ACC112 (cell line): ENCODE data around the gene NUP50.

Experiments used
- H2AFZ ChIP-seq: fragments of 200-600 bp; sonication (generic); one replicate; pipeline ENCODE4 v1.6.0; 2017; ENCODE audit warnings: antibody characterized with exemption, low read length; ENCODE audit not compliant: unreplicated experiment
- H3K27ac ChIP-seq: fragments of 200-600 bp; sonication (generic); 2 replicates; pipeline ENCODE4 v1.5.1; 2014; ENCODE audit warnings: low read depth, mild to moderate bottlenecking, antibody characterized with exemption, low read length, moderate library complexity
- H3K27me3 ChIP-seq: fragments of 200-600 bp; sonication (generic); 2 replicates; pipeline ENCODE4 v1.6.1; 2014; ENCODE audit warnings: mild to moderate bottlenecking, antibody characterized with exemption, low read length, moderate library complexity, mixed read lengths; ENCODE audit not compliant: insufficient read depth
- H3K36me3 ChIP-seq: fragments of 200-600 bp; sonication (generic); 2 replicates; pipeline ENCODE4 v1.6.1; 2016; ENCODE audit warnings: mild to moderate bottlenecking, antibody characterized with exemption, low read length, moderate library complexity, mixed read lengths; ENCODE audit not compliant: insufficient read depth
- H3K4me1 ChIP-seq: fragments of 200-600 bp; sonication (generic); one replicate; pipeline ENCODE4 v1.6.1; 2016; ENCODE audit warnings: low read length, mixed read lengths; ENCODE audit not compliant: insufficient read depth, unreplicated experiment, control insufficient read depth
- H3K4me3 ChIP-seq: fragments of 200-600 bp; sonication (generic); 2 replicates; pipeline ENCODE4 v1.5.1; 2014; ENCODE audit warnings: mild to moderate bottlenecking, low read depth, low read length
- H3K79me2 ChIP-seq: fragments of 200-600 bp; sonication (generic); one replicate; pipeline ENCODE4 v1.6.0; 2016; ENCODE audit warnings: low read length; ENCODE audit not compliant: control insufficient read depth, unreplicated experiment, insufficient read depth

NUP50 gene

DNA sequence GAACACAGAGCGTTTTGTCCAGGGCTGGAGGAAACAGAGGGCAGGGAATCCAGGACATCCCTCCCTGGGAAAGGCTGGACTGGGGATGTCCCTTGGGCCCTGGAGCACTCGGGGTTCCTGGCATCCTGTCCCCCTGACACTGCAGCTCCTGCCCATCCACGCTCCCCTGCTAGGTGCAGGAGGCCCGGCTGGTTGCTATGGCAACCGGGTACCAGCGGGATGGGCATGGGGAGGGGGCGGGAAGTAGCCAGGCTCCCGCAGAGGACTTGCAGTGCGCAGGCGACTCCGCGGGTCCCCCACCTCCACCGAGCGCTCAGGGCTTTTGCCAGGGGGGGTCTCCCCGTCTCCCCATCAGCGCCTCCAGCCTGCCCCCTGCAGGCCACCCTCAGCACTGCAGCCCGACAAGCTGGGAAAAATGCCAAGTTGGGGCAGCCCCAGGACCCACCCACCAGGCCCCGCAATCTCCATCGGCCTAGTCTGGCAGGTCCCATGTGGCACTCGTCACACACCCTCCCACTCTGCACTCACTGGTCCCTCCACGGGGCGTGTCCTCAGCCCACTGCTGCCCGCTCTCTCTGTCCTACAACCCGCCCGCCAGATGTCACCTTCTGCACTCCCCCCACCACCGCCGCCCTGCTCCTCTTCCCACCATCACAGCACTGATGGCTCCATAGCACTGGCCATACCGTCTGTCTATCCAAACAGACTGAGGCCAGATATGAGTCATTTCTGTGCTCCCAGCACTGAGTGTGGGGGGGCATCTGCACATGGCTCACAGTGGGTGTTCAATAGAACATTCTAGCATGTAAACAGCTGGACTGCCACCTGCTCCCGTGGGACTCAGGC, 45.5 kb downstream of the NUP50 start:
- Histone ChIP-seq H3K27me3 (no peaks in the 10 kb centered on the region), H3K4me3 (no peak overlapping the region), H3K4me1 (peaks cover 32% of the 10 kb centered on the region), H3K27ac (peak overlapping the region; percentile 37; the same call in 1 of the 2 replicates), H2AFZ (no peak overlapping the region), H3K79me2 (peaks cover 13% of the 10 kb centered on the region), H3K36me3 (no peaks in the 10 kb centered on the region)

DNA sequence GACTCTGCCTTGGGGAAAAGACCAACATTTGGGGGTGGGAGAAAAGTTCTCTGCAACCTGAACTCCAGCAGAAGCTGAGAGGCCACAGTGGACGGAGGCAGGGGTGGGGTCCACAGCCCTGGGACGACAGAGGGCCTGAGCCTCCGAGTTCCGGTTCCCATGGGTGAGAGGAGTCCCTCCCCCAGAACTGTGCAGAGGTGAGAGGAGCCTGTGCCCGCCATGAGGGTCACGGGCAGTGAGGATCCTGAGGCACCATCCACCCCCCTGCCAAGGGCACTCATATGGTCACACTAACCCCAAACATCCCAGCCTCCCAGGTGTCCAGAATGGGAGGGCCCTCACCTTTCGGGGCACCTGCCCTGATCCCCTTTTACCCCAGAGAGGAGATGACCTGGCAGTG, 46.4 kb downstream of the NUP50 start:
- H3K27ac ChIP-seq, result no peak overlapping the region

DNA sequence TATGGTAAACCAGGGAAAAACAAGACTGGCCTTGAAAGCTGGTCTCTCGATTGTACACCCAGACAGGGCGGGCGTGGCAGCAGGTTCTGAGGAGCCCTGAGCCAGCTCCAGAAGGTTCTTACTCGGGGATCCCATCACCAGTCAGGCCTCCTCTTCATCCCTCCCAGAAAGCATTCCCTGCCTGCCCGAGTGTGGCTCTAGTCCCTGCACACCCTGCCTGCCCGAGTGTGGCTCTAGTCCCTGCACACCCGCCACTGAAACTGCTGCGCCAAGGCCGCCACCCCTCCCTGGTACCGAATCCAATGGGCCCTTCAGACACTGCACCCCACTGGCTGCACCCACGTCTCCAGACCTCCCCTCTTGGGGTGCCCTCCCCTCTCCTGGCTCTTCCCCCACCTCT, 46.9 kb downstream of the NUP50 start:
- H3K4me3 ChIP-seq, result peak overlapping the region; percentile 80; the same call in 1 of the 2 replicates
- H3K79me2 ChIP-seq, result peaks cover 13% of the 10 kb centered on the region
- peaks cover 32% of the 10 kb centered on the region for H3K4me1 ChIP-seq
- H2AFZ ChIP-seq, result no peak overlapping the region
- H3K36me3 ChIP-seq, result no peaks in the 10 kb centered on the region
- no peaks in the 10 kb centered on the region for H3K27me3 ChIP-seq
- H3K27ac ChIP-seq, result peak overlapping the region; percentile 74; the same call in 1 of the 2 replicates

More for the DNA sequence above, 46.4 kb downstream of the NUP50 start:
- no peak overlapping the region for H2AFZ ChIP-seq
- no peaks in the 10 kb centered on the region for H3K36me3 ChIP-seq
- peaks cover 13% of the 10 kb centered on the region for H3K79me2 ChIP-seq
- no peak overlapping the region for H3K4me3 ChIP-seq
- H3K4me1 ChIP-seq, result peaks cover 32% of the 10 kb centered on the region
- H3K27me3 ChIP-seq, result no peaks in the 10 kb centered on the region

DNA sequence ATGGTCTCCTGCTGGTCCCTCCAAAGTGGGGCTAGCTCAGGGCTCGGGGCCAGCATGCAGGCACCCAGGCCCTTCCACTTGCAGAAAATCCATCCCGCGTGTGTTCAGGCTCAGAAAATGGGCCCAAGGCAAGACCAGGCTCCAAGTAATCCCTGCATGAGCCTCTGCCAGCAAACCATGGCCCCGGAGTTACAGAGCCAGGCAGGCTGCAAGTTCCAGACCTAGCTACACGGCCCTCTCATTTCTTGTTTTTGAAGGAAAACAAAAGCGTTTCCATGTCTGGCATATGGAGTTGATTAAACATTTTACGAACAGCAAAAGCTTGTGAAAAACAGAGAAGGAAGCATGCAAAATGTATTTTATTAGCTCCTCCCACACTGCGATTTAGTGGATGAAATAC, 47.3 kb downstream of the NUP50 start:
- Histone ChIP-seq H3K4me1 (peaks cover 32% of the 10 kb centered on the region), H3K27ac (peak overlapping the region; percentile 74), H3K79me2 (peaks cover 13% of the 10 kb centered on the region)

DNA sequence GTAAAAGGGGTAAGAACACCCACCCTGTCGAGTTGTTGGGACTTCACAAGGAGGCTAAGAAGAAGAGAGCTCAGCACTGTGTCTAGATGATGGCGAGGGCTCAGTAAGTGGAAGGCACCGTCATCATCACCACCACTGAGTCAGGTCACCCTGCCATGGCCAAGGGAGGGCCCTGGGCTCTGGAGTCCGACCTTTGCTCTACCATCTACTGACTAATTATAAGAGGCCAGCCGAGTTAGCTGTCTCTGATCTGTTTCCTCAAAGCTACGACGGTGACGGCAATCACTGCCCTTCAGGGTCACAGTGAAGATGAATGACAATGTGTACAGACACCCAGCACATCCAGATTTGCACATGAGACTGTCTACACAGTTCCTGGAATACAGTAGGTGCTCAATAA, 47.7 kb downstream of the NUP50 start:
- Histone ChIP-seq H3K27me3 (no peaks in the 10 kb centered on the region), H2AFZ (peak overlapping the region; percentile 38), H3K27ac (peak overlapping the region; percentile 74), H3K4me3 (peak overlapping the region; percentile 80), H3K36me3 (no peaks in the 10 kb centered on the region), H3K79me2 (peaks cover 13% of the 10 kb centered on the region), H3K4me1 (peaks cover 32% of the 10 kb centered on the region)

More for the DNA sequence above, 47.3 kb downstream of the NUP50 start:
- no peak overlapping the region for H2AFZ ChIP-seq
- peak overlapping the region; percentile 80 for H3K4me3 ChIP-seq
- no peaks in the 10 kb centered on the region for H3K36me3 ChIP-seq
- H3K27me3 ChIP-seq, result no peaks in the 10 kb centered on the region

DNA sequence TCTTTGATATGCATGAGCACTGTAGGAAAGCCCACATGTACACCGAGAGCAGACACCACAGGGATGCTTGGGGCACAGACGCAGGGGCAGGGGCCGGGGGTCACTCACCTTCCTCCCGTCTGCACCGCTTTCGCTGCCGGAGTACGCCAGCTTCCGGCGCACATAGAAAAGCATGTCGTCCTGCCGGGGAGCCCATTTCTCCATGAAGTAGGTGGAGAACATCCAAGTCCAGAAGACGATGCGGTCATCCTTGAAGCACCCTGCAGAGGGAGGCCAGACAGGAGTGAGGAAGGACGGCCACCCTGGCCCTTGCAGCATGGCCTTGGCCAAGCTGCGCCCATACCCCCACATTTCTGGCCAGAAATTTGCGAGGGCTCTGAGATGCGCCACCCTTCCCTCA, 48.1 kb downstream of the NUP50 start:
- H3K27ac ChIP-seq, result peak overlapping the region; percentile 74
- H3K27me3 ChIP-seq, result no peaks in the 10 kb centered on the region
- peaks cover 32% of the 10 kb centered on the region for H3K4me1 ChIP-seq
- H2AFZ ChIP-seq, result peak overlapping the region; percentile 38
- H3K4me3 ChIP-seq, result peak overlapping the region; percentile 80
- no peaks in the 10 kb centered on the region for H3K36me3 ChIP-seq
- peaks cover 13% of the 10 kb centered on the region for H3K79me2 ChIP-seq

DNA sequence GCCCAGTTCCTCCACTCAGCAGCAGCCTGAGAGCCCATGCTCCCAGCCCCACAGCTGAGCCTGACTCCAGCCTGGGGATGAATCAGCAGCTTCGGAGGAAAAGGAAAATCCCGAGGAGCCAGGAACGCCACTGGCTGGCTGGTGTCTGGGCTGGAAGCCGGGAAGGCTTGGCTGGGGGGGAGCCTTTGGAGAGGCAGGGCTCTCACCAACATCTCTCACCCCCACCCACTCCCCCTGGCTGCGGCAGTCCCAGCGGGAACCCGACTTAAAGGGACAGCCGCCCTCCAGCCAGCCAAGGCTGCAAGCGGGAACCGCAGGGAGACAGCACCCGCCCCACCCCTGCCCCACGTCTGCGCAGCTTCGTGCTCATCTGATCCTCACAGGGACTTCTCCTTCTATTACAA, 48.6 kb downstream of the NUP50 start:
- Histone ChIP-seq H3K4me1 (peaks cover 32% of the 10 kb centered on the region), H3K4me3 (peak overlapping the region; percentile 80), H2AFZ (peak overlapping the region; percentile 78), H3K79me2 (peaks cover 13% of the 10 kb centered on the region), H3K27me3 (no peaks in the 10 kb centered on the region), H3K36me3 (no peaks in the 10 kb centered on the region), H3K27ac (peak overlapping the region; percentile 74)

DNA sequence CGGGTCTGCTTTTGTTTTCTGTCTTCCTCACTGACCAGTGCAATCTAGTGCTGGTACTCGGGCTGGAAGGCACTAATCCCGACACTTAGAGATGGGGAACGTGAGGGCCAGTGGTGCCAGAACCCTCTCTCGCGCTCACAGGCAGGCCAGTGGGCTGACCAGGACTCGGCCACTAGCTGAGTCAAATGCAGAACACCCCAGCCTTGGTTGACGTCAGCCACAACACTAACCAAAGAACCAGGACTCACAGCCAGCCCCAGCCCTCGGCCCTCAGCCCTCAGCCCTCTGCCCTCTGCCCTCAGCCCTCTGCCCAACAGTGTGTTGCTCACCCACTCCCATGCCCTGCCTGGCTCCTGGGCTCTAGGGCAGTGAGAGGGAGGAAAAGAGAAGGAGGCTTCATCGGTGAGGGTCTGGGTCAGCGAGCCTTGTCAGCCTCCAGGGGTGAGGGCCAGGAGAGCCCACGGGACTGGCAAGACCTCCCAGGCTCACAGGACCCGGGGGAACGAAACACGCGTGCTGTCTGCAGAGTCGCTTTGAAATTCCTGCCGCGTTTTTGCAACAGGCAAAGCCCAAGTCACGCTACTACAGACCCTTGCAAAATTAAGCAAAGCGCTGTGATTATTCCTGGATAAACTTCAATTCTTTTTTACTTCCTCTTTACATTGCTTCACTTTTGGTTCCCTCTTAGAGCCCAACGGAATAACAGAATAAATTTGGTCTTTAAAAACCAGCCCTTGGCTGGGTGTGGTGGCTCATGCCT, 49.4 kb downstream of the NUP50 start:
- H3K27me3 ChIP-seq, result no peaks in the 10 kb centered on the region
- H2AFZ ChIP-seq, result peak overlapping the region; percentile 78
- H3K79me2 ChIP-seq, result peaks cover 13% of the 10 kb centered on the region
- H3K4me3 ChIP-seq, result peak overlapping the region; percentile 80
- peaks cover 31% of the 10 kb centered on the region for H3K4me1 ChIP-seq
- peak overlapping the region; percentile 74 for H3K27ac ChIP-seq
- no peaks in the 10 kb centered on the region for H3K36me3 ChIP-seq

DNA sequence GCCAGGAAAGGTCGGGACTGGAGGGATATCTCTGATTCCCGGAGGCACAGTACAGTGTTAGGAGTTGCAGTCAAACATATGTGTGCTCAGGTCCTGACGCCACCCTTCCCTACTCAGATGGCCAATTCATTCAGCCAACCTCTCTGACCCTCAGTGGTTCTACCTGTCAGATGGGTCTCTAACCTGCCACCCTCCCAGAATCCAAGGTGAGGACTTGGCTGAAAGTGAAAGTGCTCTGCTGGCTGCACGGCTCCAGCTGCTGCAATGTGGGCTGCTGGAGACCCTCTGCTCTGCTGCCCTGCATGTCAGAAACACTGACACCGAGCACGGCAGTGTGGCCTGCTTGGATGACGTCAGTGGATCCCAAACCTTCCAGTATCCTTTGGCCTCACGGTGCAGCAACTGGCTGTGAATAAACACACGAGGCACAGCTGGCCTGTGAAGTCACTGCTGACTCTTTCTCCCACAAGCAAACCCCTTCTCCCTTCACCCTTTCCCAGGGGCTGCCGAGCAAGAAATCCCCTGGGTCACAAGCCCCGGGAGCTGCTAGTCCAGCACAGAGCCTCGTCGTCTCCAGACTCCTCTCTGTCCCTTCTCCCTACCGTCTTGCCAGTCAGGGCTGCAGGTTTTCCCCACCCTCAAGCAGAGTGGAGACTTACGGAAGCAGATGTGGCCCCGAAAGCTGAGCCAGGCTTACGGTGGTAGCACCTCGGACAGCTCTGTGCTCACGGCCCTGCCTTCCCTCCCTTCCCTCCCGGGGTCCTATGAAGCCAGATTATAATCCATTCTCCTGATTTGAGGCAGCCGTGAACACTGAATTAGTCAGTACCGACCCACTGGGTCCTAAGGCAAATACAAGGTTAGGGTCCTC, 52.6 kb downstream of the NUP50 start:
- Histone ChIP-seq H3K79me2 (peaks cover 9% of the 10 kb centered on the region), H3K4me1 (peaks cover 10% of the 10 kb centered on the region), H3K27ac (no peak overlapping the region)

DNA sequence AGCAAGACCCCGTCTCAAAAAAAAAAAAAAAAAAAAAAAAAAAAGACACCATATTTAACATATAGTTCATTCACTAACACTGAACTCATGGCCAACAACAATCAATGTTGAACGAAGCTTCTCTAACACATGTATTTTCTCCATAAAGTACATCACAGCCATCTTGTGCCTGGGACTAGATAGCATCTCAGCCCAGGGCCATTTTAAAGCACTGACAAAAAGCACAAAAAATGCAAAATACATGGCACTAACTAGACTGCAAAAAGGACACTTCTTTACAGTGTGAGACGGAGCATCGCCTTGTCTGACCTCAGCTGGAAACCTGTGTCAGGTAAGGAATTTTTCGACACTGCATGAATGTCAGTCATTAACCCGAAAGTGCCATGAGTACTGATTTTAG, 53.6 kb downstream of the NUP50 start:
- peaks cover 3% of the 10 kb centered on the region for H3K79me2 ChIP-seq
- peaks cover 4% of the 10 kb centered on the region for H3K4me1 ChIP-seq
- H3K36me3 ChIP-seq, result no peaks in the 10 kb centered on the region
- H3K4me3 ChIP-seq, result no peak overlapping the region
- no peak overlapping the region for H2AFZ ChIP-seq
- no peak overlapping the region for H3K27ac ChIP-seq
- no peaks in the 10 kb centered on the region for H3K27me3 ChIP-seq

More for the DNA sequence above, 52.6 kb downstream of the NUP50 start:
- H2AFZ ChIP-seq, result no peak overlapping the region
- no peak overlapping the region; the same call in 1 of the 2 replicates for H3K4me3 ChIP-seq
- no peaks in the 10 kb centered on the region for H3K27me3 ChIP-seq
- no peaks in the 10 kb centered on the region for H3K36me3 ChIP-seq
